Parathyroid adenoma (tissue), 2 donors: Measurements from ENCODE around the gene SRCAP.

Source experiments
- H2AFZ ChIP-seq: fragments of 300-600 bp; sonication (generic); one replicate; pipeline ENCODE4 v1.7.0; 2017; ENCODE audit warnings: antibody characterized with exemption, mild to moderate bottlenecking
- H3K27ac ChIP-seq: fragments of 300-600 bp; sonication (generic); one replicate; pipeline ENCODE4 v1.7.0; 2017
- H3K27me3 ChIP-seq: fragments of 300-600 bp; sonication (generic); one replicate; pipeline ENCODE4 v1.7.0; 2017; ENCODE audit warnings: low read length; ENCODE audit not compliant: control insufficient read depth, insufficient read depth
- H3K36me3 ChIP-seq: fragments of 300-600 bp; sonication (generic); one replicate; pipeline ENCODE4 v1.7.0; 2017; ENCODE audit warnings: low read length; ENCODE audit not compliant: control insufficient read depth, insufficient read depth
- H3K4me1 ChIP-seq: fragments of 300-600 bp; sonication (generic); one replicate; pipeline ENCODE4 v1.7.0; 2017; ENCODE audit warnings: control low read depth
- H3K4me2 ChIP-seq: fragments of 300-600 bp; sonication (generic); one replicate; pipeline ENCODE4 v1.7.0; 2017; ENCODE audit warnings: low read length
- H3K4me3 ChIP-seq: fragments of 300-600 bp; sonication (generic); one replicate; pipeline ENCODE4 v1.7.0; 2017; ENCODE audit warnings: low read depth, low read length
- H3K79me2 ChIP-seq: fragments of 300-600 bp; sonication (generic); one replicate; pipeline ENCODE4 v1.7.0; 2017; ENCODE audit warnings: control low read depth
- H3K9ac ChIP-seq: fragments of 300-600 bp; sonication (generic); one replicate; pipeline ENCODE4 v1.7.0; 2017; ENCODE audit warnings: mild to moderate bottlenecking
- H3K9me3 ChIP-seq: fragments of 300-600 bp; sonication (generic); one replicate; pipeline ENCODE4 v1.7.0; 2017; ENCODE audit warnings: low read length; ENCODE audit not compliant: control insufficient read depth
- TF ChIP-seq, protein P1 (sequence below): fragments of 300-600 bp; sonication (generic); IDR thresholded peaks from one replicate; pipeline ENCODE4 v1.7.0; 2017; ENCODE audit warnings: antibody characterized with exemption, mild to moderate bottlenecking
- donor health status: primary hyperparathyroidism.

Gene SRCAP

DNA sequence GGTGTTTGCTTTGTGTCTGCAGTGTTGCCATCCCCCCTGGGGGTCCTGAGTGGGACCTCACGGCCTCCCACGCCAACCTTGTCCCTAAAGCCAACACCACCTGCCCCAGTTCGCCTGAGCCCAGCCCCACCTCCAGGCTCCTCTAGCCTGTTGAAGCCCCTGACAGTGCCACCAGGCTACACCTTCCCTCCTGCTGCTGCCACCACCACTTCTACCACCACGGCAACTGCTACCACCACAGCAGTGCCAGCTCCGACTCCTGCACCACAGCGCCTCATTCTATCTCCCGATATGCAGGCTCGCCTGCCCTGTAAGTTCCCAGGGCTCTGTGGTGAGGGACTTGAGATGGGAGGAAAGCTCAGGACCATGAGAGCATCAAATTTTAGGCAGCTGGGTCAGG lies 22.2 kb downstream of the SRCAP start:
- Histone ChIP-seq H3K4me2 (no peak overlapping the region), H3K27me3 (no peaks in the 10 kb centered on the region), H3K79me2 (peaks cover 18% of the 10 kb centered on the region), H2AFZ (no peak overlapping the region), H3K27ac (no peak overlapping the region), H3K36me3 (no peaks in the 10 kb centered on the region), H3K9ac (no peak overlapping the region), H3K9me3 (no peaks in the 10 kb centered on the region), H3K4me1 (no peaks in the 10 kb centered on the region), H3K4me3 (no peak overlapping the region)
- TF ChIP-seq, protein P1, sequence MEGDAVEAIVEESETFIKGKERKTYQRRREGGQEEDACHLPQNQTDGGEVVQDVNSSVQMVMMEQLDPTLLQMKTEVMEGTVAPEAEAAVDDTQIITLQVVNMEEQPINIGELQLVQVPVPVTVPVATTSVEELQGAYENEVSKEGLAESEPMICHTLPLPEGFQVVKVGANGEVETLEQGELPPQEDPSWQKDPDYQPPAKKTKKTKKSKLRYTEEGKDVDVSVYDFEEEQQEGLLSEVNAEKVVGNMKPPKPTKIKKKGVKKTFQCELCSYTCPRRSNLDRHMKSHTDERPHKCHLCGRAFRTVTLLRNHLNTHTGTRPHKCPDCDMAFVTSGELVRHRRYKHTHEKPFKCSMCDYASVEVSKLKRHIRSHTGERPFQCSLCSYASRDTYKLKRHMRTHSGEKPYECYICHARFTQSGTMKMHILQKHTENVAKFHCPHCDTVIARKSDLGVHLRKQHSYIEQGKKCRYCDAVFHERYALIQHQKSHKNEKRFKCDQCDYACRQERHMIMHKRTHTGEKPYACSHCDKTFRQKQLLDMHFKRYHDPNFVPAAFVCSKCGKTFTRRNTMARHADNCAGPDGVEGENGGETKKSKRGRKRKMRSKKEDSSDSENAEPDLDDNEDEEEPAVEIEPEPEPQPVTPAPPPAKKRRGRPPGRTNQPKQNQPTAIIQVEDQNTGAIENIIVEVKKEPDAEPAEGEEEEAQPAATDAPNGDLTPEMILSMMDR: no peak

DNA sequence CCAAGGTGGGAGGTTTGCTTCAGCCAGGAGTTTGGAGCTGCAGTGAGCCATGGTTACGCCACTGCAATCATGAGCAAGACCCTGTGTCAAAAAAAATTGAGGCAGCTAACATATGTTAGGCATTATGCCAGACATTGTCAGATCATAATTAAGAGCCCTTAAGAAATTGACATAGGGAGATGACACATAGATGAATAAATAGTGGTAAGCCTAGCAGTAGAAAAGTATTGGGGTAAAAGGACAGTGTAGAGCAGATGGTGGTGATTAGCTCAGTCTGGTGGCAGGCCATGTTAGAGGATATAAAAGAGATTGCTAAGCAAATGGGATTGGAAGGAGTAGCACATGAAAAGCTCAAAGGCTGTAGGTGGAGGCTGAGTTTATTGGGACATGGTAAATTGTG lies 22.6 kb downstream of the SRCAP start:
- H3K79me2 ChIP-seq: peaks cover 18% of the 10 kb centered on the region
- no peaks in the 10 kb centered on the region for H3K9me3 ChIP-seq
- H2AFZ ChIP-seq: no peak overlapping the region
- H3K4me3 ChIP-seq: no peak overlapping the region
- no peaks in the 10 kb centered on the region for H3K36me3 ChIP-seq
- no peaks in the 10 kb centered on the region for H3K4me1 ChIP-seq
- no peak overlapping the region for H3K9ac ChIP-seq
- H3K27me3 ChIP-seq: no peaks in the 10 kb centered on the region
- no peak overlapping the region for H3K27ac ChIP-seq
- TF ChIP-seq, protein P1: no peak
- H3K4me2 ChIP-seq: no peak overlapping the region

DNA sequence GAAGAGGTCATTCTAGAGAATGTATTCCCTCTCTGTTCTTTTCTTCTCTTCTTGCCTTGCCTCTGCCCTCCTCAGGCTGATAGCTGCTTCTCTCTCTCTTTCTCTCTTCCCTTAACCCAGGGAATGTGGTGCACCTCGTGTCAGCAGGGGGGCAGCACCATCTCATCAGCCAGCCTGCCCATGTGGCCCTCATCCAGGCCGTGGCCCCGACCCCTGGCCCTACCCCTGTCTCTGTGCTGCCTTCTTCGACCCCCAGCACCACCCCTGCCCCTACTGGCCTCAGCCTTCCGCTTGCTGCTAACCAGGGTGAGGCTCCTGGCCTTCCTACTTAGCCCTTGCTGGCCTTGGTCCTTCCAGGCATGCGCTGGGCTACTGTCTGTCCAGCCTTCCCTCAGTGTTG lies 23.5 kb downstream of the SRCAP start:
- no peaks in the 10 kb centered on the region for H3K27me3 ChIP-seq
- peaks cover 18% of the 10 kb centered on the region for H3K79me2 ChIP-seq
- no peak overlapping the region for H3K9ac ChIP-seq
- no peaks in the 10 kb centered on the region for H3K9me3 ChIP-seq
- H2AFZ ChIP-seq: no peak overlapping the region
- no peak overlapping the region for H3K4me2 ChIP-seq
- no peaks in the 10 kb centered on the region for H3K4me1 ChIP-seq
- TF ChIP-seq, protein P1: peak; percentile 4
- no peak overlapping the region for H3K27ac ChIP-seq
- no peaks in the 10 kb centered on the region for H3K36me3 ChIP-seq
- no peak overlapping the region for H3K4me3 ChIP-seq

DNA sequence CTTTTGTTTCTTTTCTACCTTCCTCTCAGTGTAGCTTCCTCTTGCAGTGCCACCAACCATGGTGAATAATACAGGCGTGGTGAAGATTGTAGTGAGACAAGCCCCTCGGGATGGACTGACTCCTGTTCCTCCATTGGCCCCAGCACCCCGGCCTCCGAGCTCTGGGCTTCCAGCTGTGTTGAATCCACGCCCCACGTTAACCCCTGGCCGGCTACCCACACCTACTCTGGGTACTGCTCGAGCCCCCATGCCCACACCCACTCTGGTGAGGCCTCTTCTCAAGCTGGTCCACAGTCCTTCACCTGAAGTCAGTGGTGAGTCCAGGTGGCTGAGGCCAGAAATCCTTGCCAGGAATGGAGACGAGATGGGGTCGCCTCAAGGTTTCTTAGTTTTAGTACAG lies 23.9 kb downstream of the SRCAP start:
- Histone ChIP-seq H3K79me2 (peaks cover 18% of the 10 kb centered on the region), H3K36me3 (no peaks in the 10 kb centered on the region), H3K4me1 (no peaks in the 10 kb centered on the region), H3K9ac (no peak overlapping the region), H3K4me2 (no peak overlapping the region), H3K4me3 (no peak overlapping the region), H3K9me3 (no peaks in the 10 kb centered on the region), H3K27me3 (no peaks in the 10 kb centered on the region), H3K27ac (no peak overlapping the region), H2AFZ (no peak overlapping the region)
- TF ChIP-seq, protein P1: no peak

DNA sequence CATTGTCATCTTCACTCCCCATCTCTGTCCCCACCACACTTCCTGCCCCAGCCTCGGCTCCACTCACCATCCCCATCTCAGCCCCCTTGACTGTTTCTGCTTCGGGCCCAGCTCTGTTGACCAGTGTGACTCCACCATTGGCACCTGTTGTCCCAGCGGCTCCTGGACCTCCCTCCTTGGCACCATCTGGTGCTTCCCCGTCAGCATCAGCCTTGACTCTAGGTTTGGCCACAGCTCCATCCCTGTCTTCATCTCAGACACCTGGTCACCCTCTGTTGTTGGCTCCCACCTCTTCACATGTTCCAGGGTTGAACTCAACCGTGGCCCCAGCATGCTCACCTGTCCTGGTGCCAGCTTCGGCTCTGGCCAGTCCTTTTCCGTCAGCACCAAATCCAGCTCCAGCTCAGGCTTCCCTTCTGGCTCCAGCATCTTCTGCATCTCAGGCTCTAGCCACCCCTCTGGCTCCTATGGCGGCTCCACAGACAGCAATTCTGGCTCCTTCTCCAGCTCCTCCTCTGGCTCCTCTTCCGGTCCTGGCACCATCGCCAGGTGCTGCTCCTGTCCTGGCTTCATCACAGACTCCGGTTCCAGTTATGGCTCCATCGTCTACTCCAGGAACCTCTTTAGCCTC lies 24.9 kb downstream of the SRCAP start:
- Histone ChIP-seq H3K79me2 (peaks cover 13% of the 10 kb centered on the region), H3K9me3 (no peaks in the 10 kb centered on the region), H2AFZ (no peak overlapping the region), H3K4me3 (no peak overlapping the region), H3K4me2 (no peak overlapping the region), H3K36me3 (no peaks in the 10 kb centered on the region), H3K27me3 (no peaks in the 10 kb centered on the region), H3K9ac (no peak overlapping the region), H3K27ac (no peak overlapping the region), H3K4me1 (no peaks in the 10 kb centered on the region)
- TF ChIP-seq, protein P1: no peak
